Common myeloid progenitor, CD34-positive (primary cell): Measurements from ENCODE around the gene FBXW7.

Source experiments
- CTCF ChIA-PET: fragments of 350-600 bp; sonication (Branson Sonifier 250); formaldehyde crosslinking; loops from one replicate; lab custom pipeline; 2021; ENCODE audit warnings: antibody characterized with exemption; lab: Charles Lee
- POLR2A ChIA-PET: fragments of 350-600 bp; sonication (Branson Sonifier 250); formaldehyde crosslinking; loops from one replicate; lab custom pipeline; 2021; ENCODE audit warnings: antibody characterized with exemption; lab: Charles Lee
- DNase-seq, 3 donors: peaks; one replicate each; pipeline versions ENCODE4 v3.0.0 to v3.0.0-alpha.2; 2013
- H3K27ac ChIP-seq, 2 experiments: 1 replicate in 1 of 2; 2 replicates in 1 of 2; pipeline ENCODE4 v1.7.0; 2013; ENCODE audit warnings: inconsistent platforms in 2 of 2, low read length in 2 of 2, mild to moderate bottlenecking in 2 of 2, low read depth in 1 of 2, moderate library complexity in 1 of 2; ENCODE audit not compliant: severe bottlenecking in 2 of 2, insufficient read depth in 1 of 2, poor library complexity in 1 of 2
- H3K27me3 ChIP-seq, 5 experiments: replicated peaks in 2 of 5; 1 replicate in 3 of 5; 2 replicates in 2 of 5; pipeline versions ENCODE4 v1.6.1 to v1.7.0; 2013; ENCODE audit warnings: low read length in 4 of 5, mild to moderate bottlenecking in 2 of 5, moderate library complexity in 2 of 5, inconsistent platforms in 1 of 5; ENCODE audit not compliant: insufficient read depth in 5 of 5, control insufficient read depth in 4 of 5
- H3K36me3 ChIP-seq, 4 experiments: 1 replicate in 2 of 4; 2 replicates in 2 of 4; pipeline versions ENCODE4 v1.6.1 to v1.7.0; 2013; ENCODE audit warnings: low read length in 3 of 4, control low read depth in 1 of 4, mild to moderate bottlenecking in 1 of 4; ENCODE audit not compliant: control insufficient read depth in 4 of 4, insufficient read depth in 4 of 4
- H3K4me1 ChIP-seq, 4 experiments: 1 replicate in 3 of 4; 2 replicates in 1 of 4; pipeline versions ENCODE4 v1.6.1 to v1.7.1; 2013; ENCODE audit warnings: low read length in 3 of 4, mild to moderate bottlenecking in 3 of 4, control low read depth in 1 of 4, inconsistent platforms in 1 of 4, moderate library complexity in 1 of 4; ENCODE audit not compliant: control insufficient read depth in 4 of 4, insufficient read depth in 4 of 4; ENCODE audit errors: control extremely low read depth in 1 of 4
- H3K4me3 ChIP-seq, 7 experiments: 1 replicate in 4 of 7; 2 replicates in 3 of 7; pipeline versions ENCODE4 v1.5.1 to v1.7.0; 2013; ENCODE audit warnings: mild to moderate bottlenecking in 7 of 7, low read length in 6 of 7, moderate library complexity in 6 of 7, inconsistent platforms in 2 of 7, low read depth in 2 of 7, control low read depth in 1 of 7; ENCODE audit not compliant: insufficient read depth in 4 of 7, control insufficient read depth in 1 of 7; ENCODE audit errors: extremely low read depth in 1 of 7
- H3K9me3 ChIP-seq, 5 experiments: 1 replicate in 4 of 5; 2 replicates in 1 of 5; pipeline versions ENCODE4 v1.6.1 to v1.7.1; 2013; ENCODE audit warnings: low read length in 4 of 5, mild to moderate bottlenecking in 2 of 5, inconsistent platforms in 1 of 5, low read depth in 1 of 5, moderate library complexity in 1 of 5; ENCODE audit not compliant: control insufficient read depth in 4 of 5, insufficient read depth in 2 of 5; ENCODE audit errors: control extremely low read depth in 1 of 5
- WGBS: methylation state at CpG from one replicate; pipeline ENCODE4 v1.1.5; 2013; ENCODE audit not compliant: insufficient coverage; 5-methylcytosine and 5-hydroxymethylcytosine counted together

The FBXW7 gene

GRCh38 chr4:152577708-152578396 lies 42.0 kb upstream of the FBXW7 start:
- peak in 2 of 3 donors; percentile 16 for DNase-seq
- H3K27ac ChIP-seq: no peak overlapping the region
- ChIA-PET POLR2A (no interaction called here), CTCF (interaction anchor here (0.7 to 1.3 kb wide), 3 partner anchors 12 to 69 kb away, joined by 3 to 4 read pairs (median 3); no protein-coding TSS in a partner anchor)
- H3K36me3 ChIP-seq: no peaks in the 10 kb centered on the region
- no peaks in the 10 kb centered on the region for H3K4me1 ChIP-seq
- no peaks in the 10 kb centered on the region for H3K27me3 ChIP-seq
- H3K9me3 ChIP-seq: no peaks in the 10 kb centered on the region
- no peak overlapping the region for H3K4me3 ChIP-seq
- WGBS: 86% methylated on average over 4 of the region's 6 CpGs

- H3K27me3 ChIP-seq: no peaks in the 10 kb centered on the region
- WGBS: no CpG with 5 or more reads among the region's 1 CpG
- no peak for DNase-seq
- POLR2A ChIA-PET: no interaction called here
- H3K27ac ChIP-seq: no peak overlapping the region
- CTCF ChIA-PET: no interaction called here
- no peaks in the 10 kb centered on the region for H3K36me3 ChIP-seq
- H3K4me3 ChIP-seq: no peak overlapping the region
- no peaks in the 10 kb centered on the region for H3K4me1 ChIP-seq
- no peaks in the 10 kb centered on the region for H3K9me3 ChIP-seq
Measured at GRCh38 chr4:152575533-152575932, 39.6 kb upstream of the FBXW7 start.

- no peaks in the 10 kb centered on the region for H3K9me3 ChIP-seq
- 100% methylated on average over 2 of the region's 2 CpGs for WGBS
- H3K27me3 ChIP-seq: no peaks in the 10 kb centered on the region
- H3K36me3 ChIP-seq: no peaks in the 10 kb centered on the region
- no peak overlapping the region for H3K4me3 ChIP-seq
- no peaks in the 10 kb centered on the region for H3K4me1 ChIP-seq
- CTCF ChIA-PET: interaction anchor here (0.6 kb wide), 1 partner anchor 166 kb away, joined by 3 read pairs; no protein-coding TSS in a partner anchor
- no peak for DNase-seq
- POLR2A ChIA-PET: no interaction called here
- H3K27ac ChIP-seq: no peak overlapping the region
Measured at GRCh38 chr4:152573861-152574260, 38.0 kb upstream of the FBXW7 start.

DNA sequence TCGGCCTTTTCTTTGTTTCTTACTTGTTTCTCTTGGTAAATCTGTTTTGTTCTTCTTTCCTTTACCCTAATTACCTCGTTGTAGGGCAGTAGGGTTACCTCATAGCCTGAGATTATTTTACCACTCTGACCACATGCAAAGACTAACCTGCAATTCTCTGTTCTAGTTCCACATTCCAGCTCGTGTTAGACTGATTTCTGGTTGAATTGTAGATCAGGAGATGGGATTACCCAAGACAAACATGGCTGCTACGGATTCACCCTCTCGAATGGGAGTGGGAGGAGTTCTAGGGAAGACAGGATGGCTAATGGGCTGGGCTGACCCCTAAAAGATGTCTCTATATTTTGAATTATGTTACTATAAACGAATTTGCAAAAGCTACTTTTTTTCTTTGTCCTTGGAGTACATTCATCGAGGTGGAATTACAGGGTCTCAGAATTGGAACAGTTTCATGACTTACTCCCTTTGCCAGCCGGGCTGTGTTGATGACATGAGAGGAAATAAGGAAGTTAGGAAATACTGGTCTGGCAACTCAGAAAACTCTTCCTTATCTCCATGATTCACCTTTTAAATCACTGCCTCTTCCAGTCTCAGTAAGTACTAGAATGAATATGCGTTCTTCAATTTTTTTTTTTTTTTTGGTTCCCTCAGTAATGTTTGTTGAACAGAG lies 36.7 kb upstream of the FBXW7 start:
- POLR2A ChIA-PET: interaction anchor here (0.6 kb wide), 1 partner anchor 11 kb away, joined by 3 read pairs; no protein-coding TSS in a partner anchor

GRCh38 chr4:152571770-152572169 lies 35.9 kb upstream of the FBXW7 start:
- no peaks in the 10 kb centered on the region for H3K4me1 ChIP-seq
- no peak overlapping the region for H3K27ac ChIP-seq
- no peaks in the 10 kb centered on the region for H3K27me3 ChIP-seq
- H3K9me3 ChIP-seq: no peaks in the 10 kb centered on the region
- no peaks in the 10 kb centered on the region for H3K36me3 ChIP-seq
- CTCF ChIA-PET: no interaction called here
- POLR2A ChIA-PET: no interaction called here
- DNase-seq: no peak
- H3K4me3 ChIP-seq: no peak overlapping the region
- no CpG with 5 or more reads among the region's 1 CpG for WGBS

More for the DNA sequence above, 36.7 kb upstream of the FBXW7 start:
- CTCF ChIA-PET: no interaction called here
- no peaks in the 10 kb centered on the region for H3K9me3 ChIP-seq
- H3K4me1 ChIP-seq: no peaks in the 10 kb centered on the region
- H3K27ac ChIP-seq: no peak overlapping the region
- H3K36me3 ChIP-seq: no peaks in the 10 kb centered on the region
- 100% methylated on average over 1 of the region's 9 CpGs for WGBS
- DNase-seq: no peak
- no peaks in the 10 kb centered on the region for H3K27me3 ChIP-seq
- no peak overlapping the region for H3K4me3 ChIP-seq

DNA sequence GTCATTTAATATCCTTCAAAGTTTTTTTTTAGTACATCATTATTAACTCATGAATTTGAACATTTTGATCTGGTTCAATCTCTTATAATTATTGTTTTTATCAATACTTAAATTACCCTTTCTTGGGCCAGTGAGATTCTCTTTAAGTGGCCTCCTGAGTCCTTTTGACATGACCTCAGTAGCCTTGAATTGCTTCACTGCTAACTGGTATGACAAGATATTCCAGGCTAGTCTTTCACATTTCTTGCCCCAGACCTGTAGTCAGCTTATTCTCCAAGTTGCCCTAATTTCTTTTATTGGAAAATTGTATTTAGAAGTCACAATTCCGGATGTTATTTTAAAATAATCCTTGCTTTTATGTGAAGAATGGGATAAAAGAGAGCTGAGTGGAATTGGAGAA lies 35.4 kb upstream of the FBXW7 start:
- CTCF ChIA-PET: no interaction called here
- Histone ChIP-seq H3K27ac (no peak overlapping the region), H3K4me1 (no peaks in the 10 kb centered on the region), H3K9me3 (no peaks in the 10 kb centered on the region), H3K36me3 (no peaks in the 10 kb centered on the region), H3K27me3 (no peaks in the 10 kb centered on the region), H3K4me3 (no peak overlapping the region)
- WGBS: 91% methylated on average over 1 of the region's 1 CpG
- POLR2A ChIA-PET: no interaction called here
- DNase-seq: no peak

- CTCF ChIA-PET: no interaction called here
Measured at GRCh38 chr4:152565333-152565732, 29.4 kb upstream of the FBXW7 start.

More at GRCh38 chr4:152565333-152565732, 29.4 kb upstream of the FBXW7 start:
- no peaks in the 10 kb centered on the region for H3K9me3 ChIP-seq
- no peak overlapping the region for H3K27ac ChIP-seq
- no peaks in the 10 kb centered on the region for H3K4me1 ChIP-seq
- no peak for DNase-seq
- H3K4me3 ChIP-seq: no peak overlapping the region
- WGBS: 92% methylated on average over 6 of the region's 6 CpGs
- POLR2A ChIA-PET: no interaction called here
- no peaks in the 10 kb centered on the region for H3K36me3 ChIP-seq
- no peaks in the 10 kb centered on the region for H3K27me3 ChIP-seq
